Kidney (tissue), 14 donors: ENCODE results near the gene IARS1. TPM values are rescaled to one million over a fixed set of nuclear protein-coding genes. Genes with fewer than 3 reads are reported as not detected.

ENCODE experiments used
- DNase-seq, 5 donors: peaks; one replicate each; pipeline ENCODE4 v3.0.0-alpha.2; 2013 to 2020
- FAIRE-seq: peaks from 2 replicates; lab custom pipeline; 2012; peaks lifted over from hg19 to GRCh38; lab: Jason Lieb, UNC
- H3K27ac ChIP-seq, 2 donors: one replicate each; pipeline ENCODE4 v1.7.0; 2013; ENCODE audit warnings: low read depth in 2 of 2, low read length in 2 of 2, inconsistent platforms in 1 of 2
- H3K27me3 ChIP-seq: one replicate; pipeline ENCODE4 v1.7.1; 2013; ENCODE audit warnings: low read length, inconsistent platforms; ENCODE audit not compliant: control insufficient read depth, insufficient read depth
- H3K36me3 ChIP-seq, 3 donors: one replicate each; pipeline versions ENCODE4 v1.7.0 to v1.7.1; 2013; ENCODE audit warnings: low read length in 3 of 3, control low read depth in 1 of 3, inconsistent platforms in 1 of 3; ENCODE audit not compliant: insufficient read depth in 3 of 3, control insufficient read depth in 2 of 3
- H3K4me1 ChIP-seq, 3 donors: one replicate each; pipeline versions ENCODE4 v1.7.0 to v1.7.1; 2013; ENCODE audit warnings: low read length in 3 of 3, inconsistent platforms in 1 of 3, low read depth in 1 of 3; ENCODE audit not compliant: control insufficient read depth in 2 of 3, insufficient read depth in 2 of 3
- H3K4me3 ChIP-seq, 3 donors: one replicate each; pipeline versions ENCODE4 v1.7.0 to v1.8.1; 2013; ENCODE audit warnings: low read length in 3 of 3, control low read depth in 1 of 3, inconsistent platforms in 1 of 3
- H3K9ac ChIP-seq, 3 donors: one replicate each; pipeline versions ENCODE4 v1.7.0 to v1.7.1; 2013; ENCODE audit warnings: low read length in 3 of 3, control low read depth in 1 of 3, inconsistent platforms in 1 of 3
- H3K9me3 ChIP-seq, 3 donors: one replicate each; pipeline versions ENCODE4 v1.7.0 to v1.7.1; 2013; ENCODE audit warnings: low read length in 3 of 3, control low read depth in 1 of 3, inconsistent platforms in 1 of 3; ENCODE audit not compliant: control insufficient read depth in 2 of 3, insufficient read depth in 1 of 3
- CTCF ChIP-seq: IDR thresholded peaks from 3 replicates; pipeline ENCODE4 v1.5.1; 2012; ENCODE audit warnings: mild to moderate bottlenecking, moderate library complexity, borderline replicate concordance; ENCODE audit not compliant: insufficient read depth; ENCODE audit errors: extremely low read depth
- intact Hi-C: fragments of 100-400 bp; cut with DNase I; formaldehyde crosslinking; loops from one replicate; pipeline ENCODE4 v1.11.1; 2022
- polyA plus RNA-seq: library from polyadenylated mRNA; stranded (reverse); fragments of 350-450 nt; fragmentation: Illumina TruSeq; extraction: RNeasy Lipid Tissue Mini Kit (QIAGEN cat#74804); gene quantifications from one replicate; pipeline ENCODE4 v1.2.3, GENCODE V29; 2014; ENCODE audit warnings: low read depth, low replicate concordance; ENCODE audit not compliant: insufficient read depth
- total RNA-seq: library from RNA; stranded (reverse); fragmentation: NEBNext Ultra II Directional; extraction: Animal tissue kit (Norgen Biotek cat#: 25700); gene quantifications from one replicate; pipeline ENCODE4 v1.2.1, GENCODE V29; 2021
- donor health status: control.
- donor health status: control.
- donor health status: control.
- donor health status: control.
- donor health status: control.
- donor health status: DM: yes; HTN: yes; CAD: no.
- donor health status: Normal renal cell carcinoma (clear cell type).

The IARS1 gene
- total and polyA plus RNA-seq, 2 donors from 2014 or later = 30.7 to 98.3 TPM

GRCh38 chr9:92312887-92313623 is 19.6 kb upstream of the IARS1 start:
- no peak for DNase-seq
- no peak for FAIRE-seq
- Histone ChIP-seq H3K27me3 (no peaks in the 10 kb centered on the region), H3K4me1 (no peaks in the 10 kb centered on the region), H3K4me3 (no peak overlapping the region), H3K27ac (no peak overlapping the region), H3K36me3 (peaks cover 12 to 40% (median 30%) of the 10 kb centered on the region in 3 donors), H3K9me3 (no peaks in the 10 kb centered on the region), H3K9ac (no peak overlapping the region)
- no peak for TF ChIP-seq CTCF
- intact Hi-C loops = no loop called here

- no peaks in the 10 kb centered on the region for H3K4me1 ChIP-seq
- no peaks in the 10 kb centered on the region for H3K9me3 ChIP-seq
- peaks cover 12 to 51% (median 26%) of the 10 kb centered on the region in 3 donors for H3K36me3 ChIP-seq
- no peak overlapping the region for H3K27ac ChIP-seq
- no peak overlapping the region for H3K4me3 ChIP-seq
- FAIRE-seq (no peak), DNase-seq (no peak)
- no peak overlapping the region for H3K9ac ChIP-seq
- no peaks in the 10 kb centered on the region for H3K27me3 ChIP-seq
- intact Hi-C loops = no loop called here
- TF ChIP-seq CTCF = no peak
Measured at GRCh38 chr9:92310562-92310961, 17.1 kb upstream of the IARS1 start.

GRCh38 chr9:92308893-92309292 is 15.4 kb upstream of the IARS1 start:
- H3K4me3 ChIP-seq = no peak overlapping the region
- no peaks in the 10 kb centered on the region for H3K27me3 ChIP-seq
- H3K9ac ChIP-seq = no peak overlapping the region
- H3K36me3 ChIP-seq = peaks cover 14 to 65% (median 32%) of the 10 kb centered on the region in 3 donors
- TF ChIP-seq CTCF = no peak
- no peak overlapping the region for H3K27ac ChIP-seq
- no peak for FAIRE-seq
- H3K4me1 ChIP-seq = no peaks in the 10 kb centered on the region
- H3K9me3 ChIP-seq = no peaks in the 10 kb centered on the region
- intact Hi-C loops = no loop called here
- no peak for DNase-seq

GRCh38 chr9:92300936-92301335 is 7.4 kb upstream of the IARS1 start:
- Histone ChIP-seq H3K4me1 (no peaks in the 10 kb centered on the region), H3K9me3 (no peaks in the 10 kb centered on the region), H3K27ac (no peak overlapping the region), H3K36me3 (peaks cover 4 to 38% (median 35%) of the 10 kb centered on the region in 3 donors), H3K9ac (no peak overlapping the region), H3K4me3 (no peak overlapping the region), H3K27me3 (no peaks in the 10 kb centered on the region)
- no peak for TF ChIP-seq CTCF
- DNase-seq (no peak), FAIRE-seq (no peak)
- intact Hi-C loops = no loop called here
